Stomach (tissue), 4 donors: ENCODE results near the gene DNAH10.

ENCODE experiments used
- CTCF ChIP-seq, 7 experiments: fragments of 450-650 bp in 4 of 7; fragments of 200-600 bp in 3 of 7; sonication (generic) in 3 of 7; IDR thresholded peaks; one replicate each; pipeline ENCODE4 v1.5.1; 2016 to 2019; ENCODE audit warnings: antibody characterized with exemption in 7 of 7, control low read depth in 2 of 7, mild to moderate bottlenecking in 1 of 7
- POLR2AphosphoS5 ChIP-seq, 3 donors: sonication (generic); formaldehyde crosslinking; IDR thresholded peaks; one replicate each; pipeline ENCODE4 v1.6.1; 2016; ENCODE audit warnings: antibody characterized with exemption in 3 of 3

GRCh38 chr12:123893276-123893675 lies 131.2 kb downstream of the DNAH10 start:
- TF ChIP-seq CTCF (IDR thresholded peaks at IDR 0.05) (no peak), POLR2AphosphoS5 (IDR thresholded peaks at IDR 0.05) (no peak)
